ENCODE results near the gene TTC33.
"Not testable (repeated sequence)": the region's sequence is repeated elsewhere in the genome, so short reads cannot be mapped to it uniquely, and the experiment has no call there.

The TTC33 gene

GRCh38 chr5:40646266-40646665 is 109.5 kb downstream of the TTC33 start:
- in situ Hi-C loops (cut with HindIII; ENCODE audit: low pct_unique_long_range_greater_than_20kb, low sequenced_read_pairs): no loop called here
- DNase-seq (ENCODE audit: low read depth in 1 of 2, low spot score in 1 of 2): no peak
- TF ChIP-seq JUND (IDR thresholded peaks at IDR 0.05; ENCODE audit: low read depth): no peak

GRCh38 chr5:40639531-40639930 is 116.2 kb downstream of the TTC33 start:
- DNase-seq (ENCODE audit: low read depth in 1 of 2, low spot score in 1 of 2); in situ Hi-C loops (cut with HindIII; ENCODE audit: low pct_unique_long_range_greater_than_20kb, low sequenced_read_pairs): not testable (repeated sequence)

GRCh38 chr5:40634593-40634992 is 121.2 kb downstream of the TTC33 start:
- no peak for DNase-seq (ENCODE audit: low read depth in 1 of 2, low spot score in 1 of 2)
- in situ Hi-C loops (cut with HindIII; ENCODE audit: low pct_unique_long_range_greater_than_20kb, low sequenced_read_pairs): no loop called here
- TF ChIP-seq JUND (IDR thresholded peaks at IDR 0.05; ENCODE audit: low read depth): no peak

- no peak for DNase-seq (ENCODE audit: low read depth in 1 of 2, low spot score in 1 of 2)
- no peak for TF ChIP-seq JUND (IDR thresholded peaks at IDR 0.05; ENCODE audit: low read depth)
- in situ Hi-C loops (cut with HindIII; ENCODE audit: low pct_unique_long_range_greater_than_20kb, low sequenced_read_pairs): no loop called here
Measured at GRCh38 chr5:40634154-40634553, 121.6 kb downstream of the TTC33 start.

GRCh38 chr5:40631236-40631635 is 124.5 kb downstream of the TTC33 start:
- in situ Hi-C loops (cut with HindIII; ENCODE audit: low pct_unique_long_range_greater_than_20kb, low sequenced_read_pairs): no loop called here
- TF ChIP-seq JUND (IDR thresholded peaks at IDR 0.05; ENCODE audit: low read depth): no peak
- no peak for DNase-seq (ENCODE audit: low read depth in 1 of 2, low spot score in 1 of 2)

GRCh38 chr5:40630126-40630525 is 125.6 kb downstream of the TTC33 start:
- in situ Hi-C loops (cut with HindIII; ENCODE audit: low pct_unique_long_range_greater_than_20kb, low sequenced_read_pairs): no loop called here
- no peak for TF ChIP-seq JUND (IDR thresholded peaks at IDR 0.05; ENCODE audit: low read depth)
- no peak for DNase-seq (ENCODE audit: low read depth in 1 of 2, low spot score in 1 of 2)

GRCh38 chr5:40628407-40628806 is 127.4 kb downstream of the TTC33 start:
- TF ChIP-seq JUND (IDR thresholded peaks at IDR 0.05; ENCODE audit: low read depth): no peak
- no peak for DNase-seq (ENCODE audit: low read depth in 1 of 2, low spot score in 1 of 2)
- in situ Hi-C loops (cut with HindIII; ENCODE audit: low pct_unique_long_range_greater_than_20kb, low sequenced_read_pairs): no loop called here

- in situ Hi-C loops (cut with HindIII; ENCODE audit: low pct_unique_long_range_greater_than_20kb, low sequenced_read_pairs): no loop called here
- no peak for DNase-seq (ENCODE audit: low read depth in 1 of 2, low spot score in 1 of 2)
- no peak for TF ChIP-seq JUND (IDR thresholded peaks at IDR 0.05; ENCODE audit: low read depth)
Measured at GRCh38 chr5:40627706-40628105, 128.1 kb downstream of the TTC33 start.

- no peak for DNase-seq (ENCODE audit: low read depth in 1 of 2, low spot score in 1 of 2)
- no peak for TF ChIP-seq JUND (IDR thresholded peaks at IDR 0.05; ENCODE audit: low read depth)
- in situ Hi-C loops (cut with HindIII; ENCODE audit: low pct_unique_long_range_greater_than_20kb, low sequenced_read_pairs): no loop called here
Measured at GRCh38 chr5:40626801-40627200, 129.0 kb downstream of the TTC33 start.

GRCh38 chr5:40623480-40624420 is 132.0 kb downstream of the TTC33 start:
- in situ Hi-C loops (cut with HindIII; ENCODE audit: low pct_unique_long_range_greater_than_20kb, low sequenced_read_pairs): no loop called here
- DNase-seq (ENCODE audit: low read depth in 1 of 2, low spot score in 1 of 2): no peak
- no peak for TF ChIP-seq JUND (IDR thresholded peaks at IDR 0.05; ENCODE audit: low read depth)

- in situ Hi-C loops (cut with HindIII; ENCODE audit: low pct_unique_long_range_greater_than_20kb, low sequenced_read_pairs): no loop called here
- TF ChIP-seq JUND (IDR thresholded peaks at IDR 0.05; ENCODE audit: low read depth): no peak
- DNase-seq (ENCODE audit: low read depth in 1 of 2, low spot score in 1 of 2): no peak
Measured at GRCh38 chr5:40622463-40623252, 133.1 kb downstream of the TTC33 start.

GRCh38 chr5:40619421-40619820 is 136.3 kb downstream of the TTC33 start:
- in situ Hi-C loops (cut with HindIII; ENCODE audit: low pct_unique_long_range_greater_than_20kb, low sequenced_read_pairs): no loop called here
- no peak for TF ChIP-seq JUND (IDR thresholded peaks at IDR 0.05; ENCODE audit: low read depth)
- DNase-seq (ENCODE audit: low read depth in 1 of 2, low spot score in 1 of 2): no peak

- DNase-seq (ENCODE audit: low read depth in 1 of 2, low spot score in 1 of 2): no peak
- TF ChIP-seq JUND (IDR thresholded peaks at IDR 0.05; ENCODE audit: low read depth): no peak
- in situ Hi-C loops (cut with HindIII; ENCODE audit: low pct_unique_long_range_greater_than_20kb, low sequenced_read_pairs): no loop called here
Measured at GRCh38 chr5:40618926-40619325, 136.8 kb downstream of the TTC33 start.
